Panc1 (cell line): ENCODE measurements around the gene AGMAT. TPM values are rescaled to one million over a fixed set of nuclear protein-coding genes. Genes with fewer than 3 reads are reported as not detected.

Experiments used
- ATAC-seq: fragments of 200-7000 bp; cut with Tn5 transposase; 2 replicates; pipeline ENCODE4 v1.9.1; 2020; ENCODE audit warnings: mild to moderate bottlenecking, moderate library complexity
- BruUV-seq: library from RNA; stranded (reverse); fragments of 400-500 nt; replicated peaks from 2 replicates; lab custom pipeline; 2021; lab: Mats Ljungman, UMichigan
- CTCF ChIA-PET: fragments of 300-600 bp; sonication (Branson Sonifier 250); formaldehyde crosslinking; loops from one replicate; lab custom pipeline; 2022; ENCODE audit warnings: antibody characterized with exemption; lab: Charles Lee
- POLR2A ChIA-PET: fragments of 300-600 bp; sonication (Branson Sonifier 250); formaldehyde crosslinking; loops from one replicate; lab custom pipeline; 2022; ENCODE audit warnings: antibody characterized with exemption; lab: Charles Lee
- DNase-seq: peaks from one replicate; pipeline ENCODE4 v3.0.0-alpha.2; 2010; ENCODE audit warnings: low read depth, low spot score
- H3K27ac ChIP-seq: 2 replicates; pipeline ENCODE4 v1.5.1; 2011; ENCODE audit warnings: mild to moderate bottlenecking, low read length, inconsistent platforms
- H3K27me3 ChIP-seq: fragments of 200-500 bp; sonication (Bioruptor generic); 2 replicates; pipeline ENCODE4 v1.6.0; 2014; ENCODE audit warnings: low read length, inconsistent platforms; ENCODE audit not compliant: control insufficient read depth, insufficient read depth
- H3K36me3 ChIP-seq: fragments of 200-500 bp; sonication (Bioruptor generic); 2 replicates; pipeline ENCODE4 v1.5.1; 2014; ENCODE audit warnings: inconsistent platforms, mild to moderate bottlenecking, low read length, moderate library complexity; ENCODE audit not compliant: control insufficient read depth, insufficient read depth
- H3K4me1 ChIP-seq: 2 replicates; pipeline ENCODE4 v1.5.1; 2011; ENCODE audit warnings: inconsistent platforms, mild to moderate bottlenecking, low read length, moderate library complexity; ENCODE audit not compliant: control insufficient read depth, insufficient read depth
- H3K4me3 ChIP-seq, 2 experiments: 2 replicates each; pipeline ENCODE4 v1.5.1; 2011 to 2012; ENCODE audit warnings: low read depth in 2 of 2, low read length in 2 of 2, mild to moderate bottlenecking in 2 of 2, inconsistent platforms in 1 of 2, moderate library complexity in 1 of 2
- H3K9me3 ChIP-seq: fragments of 200-500 bp; sonication (Bioruptor generic); 2 replicates; pipeline ENCODE4 v1.5.1; 2014; ENCODE audit warnings: low read depth, mild to moderate bottlenecking, inconsistent platforms, low read length, moderate library complexity; ENCODE audit not compliant: control insufficient read depth, insufficient read depth
- POLR2AphosphoS5 ChIP-seq: IDR thresholded peaks from 2 replicates; pipeline ENCODE4 v1.6.1; 2012; ENCODE audit warnings: mild to moderate bottlenecking, low read depth, low read length, moderate library complexity
- SIN3A ChIP-seq: IDR thresholded peaks from 2 replicates; pipeline ENCODE4 v1.6.1; 2012; ENCODE audit warnings: low read depth, mild to moderate bottlenecking, low read length, moderate library complexity, borderline replicate concordance; ENCODE audit not compliant: insufficient read depth
- TCF7L2 ChIP-seq: IDR thresholded peaks from 2 replicates; pipeline ENCODE4 v1.6.1; 2011; ENCODE audit warnings: mild to moderate bottlenecking, low read depth, low read length, inconsistent platforms
- in situ Hi-C: cut with HindIII; loops from 2 replicates; pipeline ENCODE4 v1.10.0; 2016; ENCODE audit warnings: low sequenced_read_pairs, low pct_unique_long_range_greater_than_20kb
- intact Hi-C: fragments of 100-400 bp; cut with micrococcal nuclease; formaldehyde crosslinking; loops from one replicate; pipeline ENCODE4 v1.10.0; 2022; ENCODE audit not compliant: unreplicated experiment
- total RNA-seq: library from RNA; stranded (reverse); gene quantifications from one replicate; pipeline ENCODE4 v1.2.1, GENCODE V29; 2021; ENCODE audit not compliant: unreplicated experiment
- TF ChIP-seq, protein P1 (sequence below), 2 experiments: IDR thresholded peaks; 2 replicates each; pipeline ENCODE4 v1.6.1; 2011 to 2012; ENCODE audit warnings: low read depth in 2 of 2, control low read depth in 1 of 2, low read length in 1 of 2, mild to moderate bottlenecking in 1 of 2, moderate library complexity in 1 of 2; ENCODE audit not compliant: insufficient read depth in 1 of 2
- TF ChIP-seq, protein P2 (sequence below): fragments of 450-650 bp; IDR thresholded peaks from 2 replicates; pipeline ENCODE4 v1.5.1; 2017; ENCODE audit warnings: mild to moderate bottlenecking

Gene AGMAT
- total RNA-seq, 1 experiment from 2014 or later = 3.1 TPM

DNA sequence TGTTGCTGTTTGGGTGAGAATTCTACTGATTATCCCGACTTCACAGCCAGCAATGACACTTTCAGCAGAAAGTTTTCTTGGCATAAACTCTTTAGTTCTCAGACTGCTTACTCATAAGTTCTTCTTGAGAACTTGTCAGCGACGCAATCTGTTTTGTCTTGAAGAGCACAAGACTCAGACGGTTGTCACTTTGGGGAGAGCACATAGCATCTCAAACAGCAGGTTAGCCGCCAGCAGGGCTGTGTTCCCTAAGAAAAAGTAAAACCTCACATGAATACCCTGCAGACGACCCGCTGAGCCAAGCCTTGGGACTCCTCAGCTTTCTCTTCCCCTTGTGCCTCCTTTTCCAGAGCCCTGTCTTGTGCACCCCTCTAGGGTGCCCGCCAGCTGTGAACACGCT lies 11.4 kb downstream of the AGMAT start:
- H3K4me3 ChIP-seq = no peak overlapping the region
- no TSS peak for BruUV-seq
- H3K9me3 ChIP-seq = no peaks in the 10 kb centered on the region
- no peak overlapping the region for H3K27ac ChIP-seq
- H3K36me3 ChIP-seq = peaks cover 3% of the 10 kb centered on the region; the same call in 1 of the 2 replicates
- in situ Hi-C loops (no loop called here), intact Hi-C loops (no loop called here)
- ChIA-PET CTCF (no interaction called here), POLR2A (no interaction called here)
- H3K27me3 ChIP-seq = no peaks in the 10 kb centered on the region
- TF ChIP-seq SIN3A (no peak), POLR2AphosphoS5 (no peak), TCF7L2 (no peak)
- TF ChIP-seq, protein P1, sequence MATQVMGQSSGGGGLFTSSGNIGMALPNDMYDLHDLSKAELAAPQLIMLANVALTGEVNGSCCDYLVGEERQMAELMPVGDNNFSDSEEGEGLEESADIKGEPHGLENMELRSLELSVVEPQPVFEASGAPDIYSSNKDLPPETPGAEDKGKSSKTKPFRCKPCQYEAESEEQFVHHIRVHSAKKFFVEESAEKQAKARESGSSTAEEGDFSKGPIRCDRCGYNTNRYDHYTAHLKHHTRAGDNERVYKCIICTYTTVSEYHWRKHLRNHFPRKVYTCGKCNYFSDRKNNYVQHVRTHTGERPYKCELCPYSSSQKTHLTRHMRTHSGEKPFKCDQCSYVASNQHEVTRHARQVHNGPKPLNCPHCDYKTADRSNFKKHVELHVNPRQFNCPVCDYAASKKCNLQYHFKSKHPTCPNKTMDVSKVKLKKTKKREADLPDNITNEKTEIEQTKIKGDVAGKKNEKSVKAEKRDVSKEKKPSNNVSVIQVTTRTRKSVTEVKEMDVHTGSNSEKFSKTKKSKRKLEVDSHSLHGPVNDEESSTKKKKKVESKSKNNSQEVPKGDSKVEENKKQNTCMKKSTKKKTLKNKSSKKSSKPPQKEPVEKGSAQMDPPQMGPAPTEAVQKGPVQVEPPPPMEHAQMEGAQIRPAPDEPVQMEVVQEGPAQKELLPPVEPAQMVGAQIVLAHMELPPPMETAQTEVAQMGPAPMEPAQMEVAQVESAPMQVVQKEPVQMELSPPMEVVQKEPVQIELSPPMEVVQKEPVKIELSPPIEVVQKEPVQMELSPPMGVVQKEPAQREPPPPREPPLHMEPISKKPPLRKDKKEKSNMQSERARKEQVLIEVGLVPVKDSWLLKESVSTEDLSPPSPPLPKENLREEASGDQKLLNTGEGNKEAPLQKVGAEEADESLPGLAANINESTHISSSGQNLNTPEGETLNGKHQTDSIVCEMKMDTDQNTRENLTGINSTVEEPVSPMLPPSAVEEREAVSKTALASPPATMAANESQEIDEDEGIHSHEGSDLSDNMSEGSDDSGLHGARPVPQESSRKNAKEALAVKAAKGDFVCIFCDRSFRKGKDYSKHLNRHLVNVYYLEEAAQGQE (IDR thresholded peaks at IDR 0.05; ENCODE audit: insufficient read depth in 1 of 2, low read depth in 2 of 2, low read length in 1 of 2) = no peak
- no peak for ATAC-seq
- no peaks in the 10 kb centered on the region for H3K4me1 ChIP-seq
- no peak for DNase-seq

DNA sequence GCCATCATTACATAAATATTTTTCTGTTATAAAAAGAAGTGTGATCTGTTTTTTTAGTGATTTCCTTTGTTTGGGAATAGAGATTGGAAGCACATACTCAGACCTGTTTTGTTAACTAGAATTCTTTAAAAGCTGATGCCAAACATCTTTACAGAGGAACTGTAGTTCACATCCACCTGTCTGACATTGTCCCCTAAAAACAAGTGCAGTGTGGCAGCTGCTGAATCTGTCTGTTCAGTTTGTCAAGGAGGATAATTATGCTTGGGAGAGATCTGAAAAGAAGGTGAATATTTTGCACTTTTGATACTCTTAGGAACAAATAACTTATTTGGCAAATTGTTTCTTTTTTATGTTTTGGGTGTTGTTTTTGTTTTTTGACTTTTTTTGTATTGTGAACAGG lies 13.6 kb downstream of the AGMAT start:
- ATAC-seq (no peak), DNase-seq (no peak)
- Histone ChIP-seq H3K27ac (no peak overlapping the region), H3K27me3 (no peaks in the 10 kb centered on the region), H3K4me3 (no peak overlapping the region), H3K9me3 (no peaks in the 10 kb centered on the region), H3K4me1 (no peaks in the 10 kb centered on the region), H3K36me3 (peaks cover 3% of the 10 kb centered on the region; the same call in 1 of the 2 replicates)
- POLR2A ChIA-PET = no interaction called here
- in situ Hi-C loops = no loop called here
- no TSS peak for BruUV-seq
- CTCF ChIA-PET = no interaction called here
- no peak for TF ChIP-seq TCF7L2
- intact Hi-C loops = no loop called here

- no peaks in the 10 kb centered on the region for H3K4me1 ChIP-seq
- H3K27ac ChIP-seq = no peak overlapping the region
- in situ Hi-C loops = no loop called here
- no peak overlapping the region for H3K4me3 ChIP-seq
- H3K36me3 ChIP-seq = peaks cover 3% of the 10 kb centered on the region; the same call in 1 of the 2 replicates
- ChIA-PET CTCF (no interaction called here), POLR2A (no interaction called here)
- DNase-seq (no peak), ATAC-seq (no peak)
- intact Hi-C loops = no loop called here
- no peaks in the 10 kb centered on the region for H3K27me3 ChIP-seq
- BruUV-seq = no TSS peak
- H3K9me3 ChIP-seq = no peaks in the 10 kb centered on the region
- TF ChIP-seq POLR2AphosphoS5 = no peak
- TF ChIP-seq, protein P1 (IDR thresholded peaks at IDR 0.05; ENCODE audit: insufficient read depth in 1 of 2, low read depth in 2 of 2, low read length in 1 of 2) = no peak
- no peak for TF ChIP-seq TCF7L2
- TF ChIP-seq, protein P2, sequence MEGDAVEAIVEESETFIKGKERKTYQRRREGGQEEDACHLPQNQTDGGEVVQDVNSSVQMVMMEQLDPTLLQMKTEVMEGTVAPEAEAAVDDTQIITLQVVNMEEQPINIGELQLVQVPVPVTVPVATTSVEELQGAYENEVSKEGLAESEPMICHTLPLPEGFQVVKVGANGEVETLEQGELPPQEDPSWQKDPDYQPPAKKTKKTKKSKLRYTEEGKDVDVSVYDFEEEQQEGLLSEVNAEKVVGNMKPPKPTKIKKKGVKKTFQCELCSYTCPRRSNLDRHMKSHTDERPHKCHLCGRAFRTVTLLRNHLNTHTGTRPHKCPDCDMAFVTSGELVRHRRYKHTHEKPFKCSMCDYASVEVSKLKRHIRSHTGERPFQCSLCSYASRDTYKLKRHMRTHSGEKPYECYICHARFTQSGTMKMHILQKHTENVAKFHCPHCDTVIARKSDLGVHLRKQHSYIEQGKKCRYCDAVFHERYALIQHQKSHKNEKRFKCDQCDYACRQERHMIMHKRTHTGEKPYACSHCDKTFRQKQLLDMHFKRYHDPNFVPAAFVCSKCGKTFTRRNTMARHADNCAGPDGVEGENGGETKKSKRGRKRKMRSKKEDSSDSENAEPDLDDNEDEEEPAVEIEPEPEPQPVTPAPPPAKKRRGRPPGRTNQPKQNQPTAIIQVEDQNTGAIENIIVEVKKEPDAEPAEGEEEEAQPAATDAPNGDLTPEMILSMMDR = no peak
- no peak for TF ChIP-seq SIN3A
Measured at GRCh38 chr1:15570861-15571260, 14.0 kb downstream of the AGMAT start.
